Glomerular endothelial cell (primary cell): Measurements from ENCODE around the gene UBE3B. TPM values are rescaled to one million over a fixed set of nuclear protein-coding genes. Genes with fewer than 3 reads are reported as not detected.
"Not testable (repeated sequence)": the region's sequence is repeated elsewhere in the genome, so short reads cannot be mapped to it uniquely, and the experiment has no call there.

Experiments used
- DNase-seq: peaks from one replicate; pipeline ENCODE4 v3.0.0-alpha.2; 2011; ENCODE audit warnings: low read depth, low spot score; ENCODE audit errors: extremely low read depth
- total RNA-seq: library from RNA; depleted of rRNA; stranded (reverse); fragments of >200 nt; gene quantifications from 2 replicates; pipeline ENCODE4 v1.2.3, GENCODE V29; 2015

Gene UBE3B
- 59.6 and 68.2 TPM in 2 replicates for total RNA-seq

- DNase-seq = no peak
These were observed at the start of gene UBE3B, which contains the start of gene KCTD10 for GRCh38 chr12:109477185-109477962. Gene UBE3B, plus strand, starts transcription at chr12:109477634. Its CDS starts 5,918 bp downstream, at chr12:109483552. Gene KCTD10, minus strand, starts transcription at chr12:109477300. Its CDS starts 38 bp downstream, at chr12:109477262.

GRCh38 chr12:109428037-109428629 lies 49.3 kb upstream of the UBE3B start:
- DNase-seq = no peak

GRCh38 chr12:109428804-109429203 lies 48.6 kb upstream of the UBE3B start:
- DNase-seq = not testable (repeated sequence)

GRCh38 chr12:109430244-109430643 lies 47.2 kb upstream of the UBE3B start:
- no peak for DNase-seq

- no peak for DNase-seq
These were observed 45.0 kb upstream of the UBE3B start for GRCh38 chr12:109432431-109432830.

- DNase-seq = no peak
These were observed 44.6 kb upstream of the UBE3B start for GRCh38 chr12:109432842-109433304.

- no peak for DNase-seq
These were observed 43.8 kb upstream of the UBE3B start for GRCh38 chr12:109433618-109434017.

GRCh38 chr12:109434582-109434981 lies 42.9 kb upstream of the UBE3B start:
- DNase-seq = no peak

GRCh38 chr12:109435428-109436187 lies 41.8 kb upstream of the UBE3B start:
- DNase-seq = no peak

GRCh38 chr12:109436188-109436560 lies 41.3 kb upstream of the UBE3B start:
- no peak for DNase-seq

GRCh38 chr12:109439181-109439580 lies 38.3 kb upstream of the UBE3B start:
- DNase-seq = no peak

- not testable (repeated sequence) for DNase-seq
These were observed 37.5 kb upstream of the UBE3B start for GRCh38 chr12:109439951-109440350.

GRCh38 chr12:109440851-109441490 lies 36.5 kb upstream of the UBE3B start:
- DNase-seq = no peak

GRCh38 chr12:109443794-109444193 lies 33.6 kb upstream of the UBE3B start:
- DNase-seq = no peak

GRCh38 chr12:109444259-109444658 lies 33.2 kb upstream of the UBE3B start:
- DNase-seq = no peak

- no peak for DNase-seq
These were observed 32.2 kb upstream of the UBE3B start for GRCh38 chr12:109445191-109445609.

GRCh38 chr12:109446869-109447268 lies 30.6 kb upstream of the UBE3B start:
- no peak for DNase-seq

- DNase-seq = no peak
These were observed 30.0 kb upstream of the UBE3B start for GRCh38 chr12:109447482-109447881.

GRCh38 chr12:109448272-109448671 lies 29.2 kb upstream of the UBE3B start:
- no peak for DNase-seq

- no peak for DNase-seq
These were observed 28.6 kb upstream of the UBE3B start for GRCh38 chr12:109448707-109449390.
